ENCODE measurements around the gene NELFCD.
"Not testable (repeated sequence)": the region's sequence is repeated elsewhere in the genome, so short reads cannot be mapped to it uniquely, and the experiment has no call there.

NELFCD gene

DNA sequence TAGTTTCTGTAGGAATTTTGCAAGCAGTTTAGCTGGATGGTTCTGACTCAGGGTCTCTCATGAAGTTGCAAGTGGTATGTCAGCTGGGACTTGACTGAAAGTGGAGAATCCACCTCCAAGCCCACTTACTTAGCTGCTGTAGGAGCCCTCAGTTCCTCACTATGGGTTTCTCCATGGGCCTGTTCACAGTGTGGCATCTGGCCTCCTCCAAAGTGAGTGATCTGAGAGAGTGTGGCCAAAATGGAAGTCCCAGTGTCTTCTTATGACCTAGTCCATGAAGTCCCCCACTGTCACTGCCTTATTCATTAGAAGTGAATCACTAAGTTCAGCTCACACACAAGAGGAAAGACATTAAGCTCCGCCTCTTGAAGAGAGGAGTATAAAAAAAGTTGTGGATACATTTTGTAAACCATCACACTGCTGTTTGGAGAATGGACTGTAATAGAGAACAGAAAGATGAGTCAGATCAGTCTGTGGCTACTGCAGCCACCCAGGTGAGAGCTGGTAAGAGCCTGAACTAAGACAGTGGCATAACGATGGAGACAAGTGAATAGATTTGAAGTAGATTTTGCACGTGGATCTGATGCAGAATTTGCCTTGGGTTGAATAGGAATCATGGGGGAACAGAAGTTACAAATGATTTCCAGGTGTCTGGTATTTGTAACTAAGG, 4.9 kb upstream of the NELFCD start:
- no peaks in the 10 kb centered on the region for H3K36me3 ChIP-seq (ENCODE audit: control insufficient read depth, low read depth, low read length)
- no peak overlapping the region for H3K27ac ChIP-seq (ENCODE audit: low read length)
- H3K9me3 ChIP-seq (ENCODE audit: control insufficient read depth, low read depth, low read length) = no peaks in the 10 kb centered on the region
- no peak overlapping the region for H3K4me3 ChIP-seq (ENCODE audit: low read length)
- H3K4me1 ChIP-seq (ENCODE audit: control insufficient read depth, low read depth, low read length) = peaks cover 7% of the 10 kb centered on the region
- H3K27me3 ChIP-seq (ENCODE audit: control insufficient read depth, insufficient read depth, low read length) = no peaks in the 10 kb centered on the region
- H3K9ac ChIP-seq (ENCODE audit: low read length) = no peak overlapping the region

DNA sequence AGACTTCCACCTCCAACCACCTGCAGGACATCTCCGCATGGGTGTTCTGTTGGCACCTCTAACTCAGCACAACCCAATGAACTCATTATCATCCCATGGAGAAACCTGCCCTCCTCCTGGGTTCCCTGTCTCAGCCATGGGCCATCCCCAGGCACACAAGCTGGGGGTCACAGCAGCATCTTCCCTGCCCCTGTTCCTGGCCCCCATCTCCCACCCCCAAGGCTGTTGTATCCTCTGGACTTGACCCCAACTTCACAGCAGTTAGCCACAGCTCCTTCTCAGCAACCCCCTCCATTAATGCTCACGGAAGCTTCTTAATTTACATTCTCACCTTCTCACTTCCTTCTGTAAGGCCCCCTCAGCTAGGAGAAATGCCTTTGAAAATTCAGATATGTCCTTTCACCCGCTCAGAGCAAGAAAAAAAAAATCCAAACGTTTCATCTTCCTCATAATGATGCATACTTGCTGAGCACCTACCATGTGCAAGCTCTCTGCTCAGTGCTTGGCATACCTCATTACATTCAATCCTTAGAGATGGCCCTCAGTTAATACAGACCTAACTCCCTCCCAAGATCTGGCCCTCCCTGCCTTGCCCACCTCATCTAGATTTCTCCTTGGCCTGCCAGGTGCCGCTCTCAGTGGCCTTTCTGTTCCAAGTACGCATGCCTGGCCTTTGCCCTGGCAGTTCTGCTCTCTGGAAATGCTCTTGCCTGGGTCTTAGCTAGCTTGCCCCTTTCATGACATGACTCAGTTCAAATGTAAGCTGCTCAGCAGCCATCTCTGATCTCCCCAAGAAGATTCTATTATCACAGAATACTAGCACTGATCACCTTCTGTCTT, 2.5 kb upstream of the NELFCD start:
- H3K36me3 ChIP-seq (ENCODE audit: control insufficient read depth, low read depth, low read length) = no peaks in the 10 kb centered on the region

DNA sequence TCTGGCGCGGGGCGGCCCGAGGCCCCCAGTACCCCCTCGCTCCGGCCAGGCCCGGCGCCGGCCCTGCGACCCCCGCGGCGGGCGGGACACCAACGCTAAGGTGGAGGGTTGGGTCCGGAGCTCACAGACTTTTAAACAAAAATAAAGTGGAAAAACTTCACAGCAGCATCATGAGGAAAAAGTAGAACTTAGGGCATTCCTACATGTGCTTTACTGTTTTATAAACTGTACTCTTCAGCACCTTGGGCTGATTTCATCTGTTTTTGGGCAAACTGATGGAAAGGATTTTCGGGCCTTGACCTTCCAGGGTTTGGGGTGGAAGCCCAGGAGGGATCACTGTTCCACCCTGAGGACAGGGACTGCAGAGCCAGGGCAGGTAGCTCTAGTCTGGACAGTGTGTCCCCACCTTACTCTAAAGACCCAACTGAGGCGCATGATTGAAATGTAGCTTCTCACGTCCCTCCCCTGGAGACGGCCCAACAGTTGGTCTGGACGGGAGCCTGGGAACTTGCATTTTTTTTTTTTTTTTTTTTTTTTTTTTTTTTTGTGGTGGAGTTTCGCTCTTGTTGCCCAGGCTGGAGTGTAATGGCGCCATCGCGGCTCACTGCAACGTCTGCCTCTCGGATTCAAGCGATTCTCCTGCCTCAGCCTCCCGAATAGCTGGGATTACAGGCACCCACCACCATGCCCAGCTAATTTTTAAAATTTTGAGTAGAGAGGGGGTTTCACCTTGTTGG, 740 bp downstream of the NELFCD start:
- Histone ChIP-seq H3K4me3 (ENCODE audit: low read length) (peak overlapping the region; percentile 96), H3K9ac (ENCODE audit: low read length) (peak overlapping the region; percentile 88), H3K4me1 (ENCODE audit: control insufficient read depth, low read depth, low read length) (peaks cover 7% of the 10 kb centered on the region), H3K27ac (ENCODE audit: low read length) (peak overlapping the region; percentile 45), H3K36me3 (ENCODE audit: control insufficient read depth, low read depth, low read length) (peaks cover 11% of the 10 kb centered on the region), H3K27me3 (ENCODE audit: control insufficient read depth, insufficient read depth, low read length) (no peaks in the 10 kb centered on the region), H3K9me3 (ENCODE audit: control insufficient read depth, low read depth, low read length) (no peaks in the 10 kb centered on the region)

More for the DNA sequence above, 2.5 kb upstream of the NELFCD start:
- H3K9ac ChIP-seq (ENCODE audit: low read length) = no peak overlapping the region
- H3K27me3 ChIP-seq (ENCODE audit: control insufficient read depth, insufficient read depth, low read length) = no peaks in the 10 kb centered on the region
- no peaks in the 10 kb centered on the region for H3K9me3 ChIP-seq (ENCODE audit: control insufficient read depth, low read depth, low read length)
- H3K4me3 ChIP-seq (ENCODE audit: low read length) = no peak overlapping the region
- H3K27ac ChIP-seq (ENCODE audit: low read length) = no peak overlapping the region
- peaks cover 7% of the 10 kb centered on the region for H3K4me1 ChIP-seq (ENCODE audit: control insufficient read depth, low read depth, low read length)

DNA sequence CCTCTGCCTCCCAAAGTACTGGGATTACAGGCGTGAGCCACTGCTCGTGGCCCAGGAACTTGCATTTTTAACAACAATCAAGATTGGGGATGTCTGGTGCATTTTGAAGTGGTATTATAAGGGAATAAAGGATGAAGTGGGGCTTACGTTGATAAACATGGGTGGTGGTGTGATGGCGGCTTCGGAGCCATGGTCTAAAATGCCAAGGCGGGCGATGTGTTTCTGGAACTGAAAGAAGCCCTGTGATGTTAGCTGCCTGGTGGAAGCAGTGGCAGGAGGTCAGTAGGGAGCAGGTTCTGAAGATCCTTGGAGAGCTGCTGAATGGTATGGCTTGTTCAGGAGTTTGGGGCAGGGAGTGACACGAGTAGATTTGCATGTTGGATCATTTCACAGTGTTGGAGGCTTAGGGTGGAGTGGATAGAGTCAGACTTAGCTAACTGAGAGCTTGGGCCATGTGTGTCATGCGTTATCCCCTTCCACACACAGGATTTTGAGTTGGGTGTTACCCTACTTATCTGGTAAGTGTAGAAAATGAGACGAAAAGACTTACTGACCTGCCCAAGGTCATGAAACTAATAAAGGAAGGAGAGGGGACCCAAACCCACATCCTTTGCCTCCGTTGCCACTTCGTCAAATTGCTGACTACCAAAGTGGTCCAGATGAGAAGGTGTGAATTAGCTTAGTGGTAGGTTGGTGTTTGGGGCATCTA, 1.5 kb downstream of the NELFCD start:
- no peaks in the 10 kb centered on the region for H3K27me3 ChIP-seq (ENCODE audit: control insufficient read depth, insufficient read depth, low read length)
- H3K9me3 ChIP-seq (ENCODE audit: control insufficient read depth, low read depth, low read length) = no peaks in the 10 kb centered on the region
- H3K9ac ChIP-seq (ENCODE audit: low read length) = no peak overlapping the region
- H3K4me3 ChIP-seq (ENCODE audit: low read length) = peak overlapping the region; percentile 96
- peaks cover 7% of the 10 kb centered on the region for H3K4me1 ChIP-seq (ENCODE audit: control insufficient read depth, low read depth, low read length)
- no peak overlapping the region for H3K27ac ChIP-seq (ENCODE audit: low read length)
- H3K36me3 ChIP-seq (ENCODE audit: control insufficient read depth, low read depth, low read length) = peaks cover 19% of the 10 kb centered on the region

DNA sequence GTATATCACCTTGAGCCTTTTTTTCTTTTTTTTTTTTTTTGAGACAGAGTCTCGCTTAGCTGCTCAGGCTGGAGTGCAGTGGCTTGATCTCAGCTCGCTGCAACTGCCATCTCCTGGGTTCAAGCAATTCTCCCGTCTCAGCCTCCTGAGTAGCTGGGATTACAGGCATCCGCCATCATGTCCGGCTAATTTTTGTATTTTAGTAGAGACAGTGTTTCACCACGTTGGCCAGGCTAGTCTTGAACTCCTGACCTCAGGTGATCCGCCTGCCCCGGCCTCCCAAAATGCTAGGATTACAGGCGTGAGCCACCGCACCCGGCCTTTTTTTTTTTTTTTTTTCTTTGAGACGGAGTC, 2.0 kb downstream of the NELFCD start:
- H3K9ac ChIP-seq (ENCODE audit: low read length); H3K9me3 ChIP-seq (ENCODE audit: control insufficient read depth, low read depth, low read length): not testable (repeated sequence)
- H3K36me3 ChIP-seq (ENCODE audit: control insufficient read depth, low read depth, low read length) = peaks cover 24% of the 10 kb centered on the region

DNA sequence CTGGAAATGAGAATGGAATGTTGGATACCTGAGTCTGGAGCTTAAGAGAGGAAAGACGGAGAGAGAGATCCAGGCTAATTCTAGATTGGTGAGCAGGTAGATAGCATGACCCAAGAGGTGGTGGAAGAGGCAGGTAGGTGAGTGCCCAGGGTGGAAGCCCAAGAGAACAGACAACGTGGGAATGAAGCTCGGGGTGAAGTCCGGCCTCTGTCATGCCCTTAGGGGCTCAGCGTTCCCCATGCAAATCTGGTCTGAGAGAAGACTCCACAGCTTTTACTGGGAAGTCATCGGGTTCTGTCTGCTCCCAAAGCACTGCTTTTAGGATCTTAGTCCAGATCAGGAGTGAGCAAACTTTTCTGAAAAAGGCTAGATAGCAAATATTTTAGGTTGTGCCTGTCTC, 3.6 kb downstream of the NELFCD start:
- H3K4me3 ChIP-seq (ENCODE audit: low read length) = no peak overlapping the region
- no peak overlapping the region for H3K9ac ChIP-seq (ENCODE audit: low read length)
- H3K4me1 ChIP-seq (ENCODE audit: control insufficient read depth, low read depth, low read length) = no peaks in the 10 kb centered on the region

More for the DNA sequence above, 2.0 kb downstream of the NELFCD start:
- not testable (repeated sequence) for H3K4me1 ChIP-seq (ENCODE audit: control insufficient read depth, low read depth, low read length); H3K4me3 ChIP-seq (ENCODE audit: low read length); H3K27ac ChIP-seq (ENCODE audit: low read length); H3K27me3 ChIP-seq (ENCODE audit: control insufficient read depth, insufficient read depth, low read length)

DNA sequence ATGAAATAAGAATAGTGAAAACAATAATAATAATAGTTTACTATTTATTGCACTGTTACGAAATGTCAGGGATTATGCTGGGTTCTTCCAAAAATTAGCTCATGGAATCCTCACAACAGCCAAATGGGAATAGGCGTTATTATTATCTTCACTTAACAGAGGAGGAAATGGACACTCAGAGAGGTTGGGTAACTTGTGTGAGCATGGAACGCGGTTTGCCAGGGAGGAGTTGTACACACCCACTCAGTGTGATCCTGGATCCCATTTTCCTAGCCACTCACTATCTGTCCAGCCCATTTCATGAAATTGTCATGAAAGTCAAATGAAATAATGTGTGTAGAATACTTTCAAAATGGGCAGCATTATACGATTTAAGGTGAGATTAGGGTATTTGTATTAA, 4.6 kb downstream of the NELFCD start:
- H3K36me3 ChIP-seq (ENCODE audit: control insufficient read depth, low read depth, low read length) = peaks cover 48% of the 10 kb centered on the region

More for the DNA sequence above, 3.6 kb downstream of the NELFCD start:
- Histone ChIP-seq H3K27ac (ENCODE audit: low read length) (no peak overlapping the region), H3K9me3 (ENCODE audit: control insufficient read depth, low read depth, low read length) (no peaks in the 10 kb centered on the region), H3K27me3 (ENCODE audit: control insufficient read depth, insufficient read depth, low read length) (no peaks in the 10 kb centered on the region), H3K36me3 (ENCODE audit: control insufficient read depth, low read depth, low read length) (peaks cover 40% of the 10 kb centered on the region)

DNA sequence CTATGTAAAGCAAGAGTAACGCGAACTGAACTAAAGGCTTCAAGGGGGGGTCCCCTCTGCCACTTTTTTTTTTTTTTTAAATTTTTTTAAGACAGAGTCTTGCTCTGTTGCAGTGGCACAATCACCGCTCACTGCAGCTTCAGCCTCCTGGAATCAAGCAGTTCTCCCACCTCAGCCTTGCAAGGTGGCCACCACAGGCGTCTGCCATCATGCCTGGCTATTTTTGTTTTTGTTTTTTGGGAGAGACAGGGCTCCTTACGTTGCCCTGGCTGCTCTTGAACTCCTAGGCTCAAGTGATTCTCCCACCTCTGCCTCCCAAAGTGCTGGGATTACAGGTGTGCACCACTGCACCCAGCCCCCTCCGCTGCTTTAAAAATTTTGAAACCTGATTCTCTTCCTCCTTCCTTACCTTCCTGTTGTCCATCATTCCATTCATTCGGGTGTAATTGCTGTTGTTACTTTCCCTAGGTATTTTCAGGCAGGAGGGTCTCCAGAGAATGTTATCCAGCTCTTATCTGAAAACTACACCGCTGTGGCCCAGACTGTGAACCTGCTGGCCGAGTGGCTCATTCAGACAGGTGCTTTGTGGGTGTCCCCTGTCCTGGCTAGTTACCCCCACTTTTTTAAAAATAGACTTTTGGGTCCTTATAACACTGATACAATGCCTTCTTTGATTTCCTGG, 5.4 kb downstream of the NELFCD start:
- peaks cover 56% of the 10 kb centered on the region for H3K36me3 ChIP-seq (ENCODE audit: control insufficient read depth, low read depth, low read length)
- no peak overlapping the region for H3K27ac ChIP-seq (ENCODE audit: low read length)
- H3K27me3 ChIP-seq (ENCODE audit: control insufficient read depth, insufficient read depth, low read length) = no peaks in the 10 kb centered on the region

More for the DNA sequence above, 4.6 kb downstream of the NELFCD start:
- no peaks in the 10 kb centered on the region for H3K27me3 ChIP-seq (ENCODE audit: control insufficient read depth, insufficient read depth, low read length)
- no peak overlapping the region for H3K27ac ChIP-seq (ENCODE audit: low read length)
- H3K9me3 ChIP-seq (ENCODE audit: control insufficient read depth, low read depth, low read length) = no peaks in the 10 kb centered on the region
- H3K4me3 ChIP-seq (ENCODE audit: low read length) = no peak overlapping the region
- no peak overlapping the region for H3K9ac ChIP-seq (ENCODE audit: low read length)
- H3K4me1 ChIP-seq (ENCODE audit: control insufficient read depth, low read depth, low read length) = no peaks in the 10 kb centered on the region

DNA sequence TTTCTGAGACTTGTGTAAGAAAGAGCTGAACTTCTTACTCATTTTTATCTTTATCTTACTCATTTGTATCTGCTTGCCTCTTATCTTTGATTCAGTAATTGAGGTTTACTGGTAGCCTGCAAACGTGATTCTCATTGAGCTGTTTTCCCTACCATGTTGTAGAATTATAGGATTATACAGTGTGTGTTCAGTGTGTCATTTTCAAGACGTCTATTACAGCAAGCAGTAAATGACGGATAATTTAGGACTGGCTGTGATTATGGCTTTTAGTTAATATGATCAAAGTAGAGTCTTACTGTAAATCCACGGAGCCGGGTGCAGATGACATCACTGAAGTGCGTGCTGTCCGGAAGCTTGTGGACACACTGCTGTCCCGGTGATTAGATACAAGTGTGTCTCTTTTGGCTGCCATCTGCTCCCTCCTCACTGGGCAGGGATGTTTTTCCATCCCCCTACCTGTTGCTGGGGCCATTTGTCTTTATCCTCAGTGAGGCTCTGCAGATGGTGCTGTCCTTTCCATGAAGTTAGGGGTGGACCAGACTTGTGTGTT, 6.0 kb downstream of the NELFCD start:
- H3K9ac ChIP-seq (ENCODE audit: low read length) = no peak overlapping the region
- no peak overlapping the region for H3K4me3 ChIP-seq (ENCODE audit: low read length)
- no peak overlapping the region for H3K27ac ChIP-seq (ENCODE audit: low read length)
- H3K9me3 ChIP-seq (ENCODE audit: control insufficient read depth, low read depth, low read length) = no peaks in the 10 kb centered on the region
- H3K4me1 ChIP-seq (ENCODE audit: control insufficient read depth, low read depth, low read length) = no peaks in the 10 kb centered on the region
- H3K36me3 ChIP-seq (ENCODE audit: control insufficient read depth, low read depth, low read length) = peaks cover 62% of the 10 kb centered on the region
- H3K27me3 ChIP-seq (ENCODE audit: control insufficient read depth, insufficient read depth, low read length) = no peaks in the 10 kb centered on the region

More for the DNA sequence above, 5.4 kb downstream of the NELFCD start:
- H3K4me1 ChIP-seq (ENCODE audit: control insufficient read depth, low read depth, low read length) = no peaks in the 10 kb centered on the region
- H3K9ac ChIP-seq (ENCODE audit: low read length) = no peak overlapping the region
- no peaks in the 10 kb centered on the region for H3K9me3 ChIP-seq (ENCODE audit: control insufficient read depth, low read depth, low read length)
- H3K4me3 ChIP-seq (ENCODE audit: low read length) = no peak overlapping the region

DNA sequence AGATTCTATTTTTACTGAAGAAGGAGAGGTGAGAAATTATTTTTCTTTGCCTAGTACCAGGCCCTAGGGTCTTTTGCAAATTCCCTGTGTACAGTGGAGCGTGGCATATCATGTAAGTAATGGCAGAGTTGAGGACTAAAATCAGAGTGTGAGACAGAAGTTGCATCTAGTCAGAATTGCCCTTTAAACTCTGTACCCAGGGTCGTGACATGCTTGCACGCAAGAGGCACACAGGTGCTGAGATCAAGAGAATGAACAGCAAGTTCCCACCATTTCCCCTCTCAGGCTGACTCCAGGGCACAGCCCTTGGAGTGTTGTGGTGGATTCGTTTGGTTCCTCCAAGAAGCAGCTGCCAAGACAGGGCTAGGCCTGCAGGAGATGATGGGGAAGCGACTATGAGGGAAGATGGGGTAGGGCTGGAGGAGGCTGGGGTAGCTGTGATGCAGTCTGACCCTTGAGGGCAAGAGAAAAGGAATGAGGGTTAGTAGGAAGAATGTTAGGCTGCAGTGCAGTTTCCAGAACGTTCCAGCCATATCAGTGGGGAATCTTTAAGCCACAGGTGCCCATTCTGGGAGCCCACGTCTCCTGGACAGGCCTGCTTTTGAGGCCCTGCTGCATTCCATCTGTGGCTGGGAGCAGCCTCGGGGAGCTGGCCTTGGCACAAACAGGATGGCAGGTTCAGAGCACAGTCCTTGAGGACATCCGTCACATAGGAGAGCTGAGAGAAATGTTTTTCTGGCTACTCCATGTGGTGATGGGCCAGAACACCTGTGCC, 6.9 kb downstream of the NELFCD start:
- Histone ChIP-seq H3K4me1 (ENCODE audit: control insufficient read depth, low read depth, low read length) (no peaks in the 10 kb centered on the region), H3K4me3 (ENCODE audit: low read length) (no peak overlapping the region), H3K9ac (ENCODE audit: low read length) (no peak overlapping the region), H3K27me3 (ENCODE audit: control insufficient read depth, insufficient read depth, low read length) (no peaks in the 10 kb centered on the region), H3K36me3 (ENCODE audit: control insufficient read depth, low read depth, low read length) (peaks cover 71% of the 10 kb centered on the region), H3K27ac (ENCODE audit: low read length) (no peak overlapping the region), H3K9me3 (ENCODE audit: control insufficient read depth, low read depth, low read length) (no peaks in the 10 kb centered on the region)

All from iPS-18a (cell line).